NB4 (cell line): Measurements from ENCODE around the gene PHACTR3.

Experiments used
- CTCF ChIP-seq: IDR thresholded peaks from one replicate; pipeline ENCODE4 v1.5.1; 2012; ENCODE audit warnings: low read depth, low read length
- MAX ChIP-seq: IDR thresholded peaks from 2 replicates; pipeline ENCODE4 v1.6.1; 2011; ENCODE audit warnings: low read depth, low read length
- MYC ChIP-seq: IDR thresholded peaks from 2 replicates; pipeline ENCODE4 v1.6.1; 2011; ENCODE audit warnings: low read depth, low read length
- POLR2A ChIP-seq: IDR thresholded peaks from 2 replicates; pipeline ENCODE4 v1.6.1; 2011; ENCODE audit warnings: mild to moderate bottlenecking; ENCODE audit not compliant: insufficient read length; ENCODE audit errors: extremely low read depth

- TF ChIP-seq CTCF (no peak), POLR2A (no peak), MAX (no peak), MYC (no peak)
Measured at GRCh38 chr20:59599941-59600340, 4.4 kb upstream of the PHACTR3 start.
